Heart left ventricle (tissue), 13 donors: Measurements from ENCODE around the gene SEC24A.

Experiments
- POLR2A ChIP-seq, 2 donors: fragments of 450-650 bp; IDR thresholded peaks; one replicate each; pipeline ENCODE4 v1.6.1; 2017; ENCODE audit warnings: antibody characterized with exemption in 2 of 2, mild to moderate bottlenecking in 2 of 2, moderate library complexity in 2 of 2
- TF ChIP-seq, protein P1 (sequence below), 12 donors: fragments of 200-600 bp; sonication (generic) in 4 of 12; IDR thresholded peaks; one replicate each; pipeline versions ENCODE4 v1.5.0 to v1.8.0; 2018 to 2022; ENCODE audit warnings: antibody characterized with exemption in 12 of 12, mild to moderate bottlenecking in 5 of 12
- donor health status: ischemic (EF 13 %, LVEDD 7.1; RV severe dilation, severe dysfunction).
- donor health status: DM: no; HTN: yes; CAD: no.
- donor health status: DM: no; HTN: no; CAD: no.
- donor health status: ischemic (EF 25% LVEDD 6.9; RV normal size, moderate dysfunction).
- donor health status: ischemic (EF 25% LVEDD 5.7; RV mildly dilated, moderate dysfunction).
- donor health status: ischemic (EF 35%, LVEDD 5.7; RV mildly dilated, moderate dysfunction).
- donor health status: nonischemic (EF 11% LVEDD 7.7; RV severe dilation, severe dysfunction).
- donor health status: DM: yes; HTN: yes; CAD: no.
- donor health status: PGD.
- donor health status: ischemic (EF 29% LVEDD 5.4; RV normal size, mild dysfunction).
- donor health status: nonischemic (EF 23%, LVEDD 6.1; RV moderate dilation, normal function).

- TF ChIP-seq POLR2A (IDR thresholded peaks at IDR 0.05) = no peak
- TF ChIP-seq, protein P1, sequence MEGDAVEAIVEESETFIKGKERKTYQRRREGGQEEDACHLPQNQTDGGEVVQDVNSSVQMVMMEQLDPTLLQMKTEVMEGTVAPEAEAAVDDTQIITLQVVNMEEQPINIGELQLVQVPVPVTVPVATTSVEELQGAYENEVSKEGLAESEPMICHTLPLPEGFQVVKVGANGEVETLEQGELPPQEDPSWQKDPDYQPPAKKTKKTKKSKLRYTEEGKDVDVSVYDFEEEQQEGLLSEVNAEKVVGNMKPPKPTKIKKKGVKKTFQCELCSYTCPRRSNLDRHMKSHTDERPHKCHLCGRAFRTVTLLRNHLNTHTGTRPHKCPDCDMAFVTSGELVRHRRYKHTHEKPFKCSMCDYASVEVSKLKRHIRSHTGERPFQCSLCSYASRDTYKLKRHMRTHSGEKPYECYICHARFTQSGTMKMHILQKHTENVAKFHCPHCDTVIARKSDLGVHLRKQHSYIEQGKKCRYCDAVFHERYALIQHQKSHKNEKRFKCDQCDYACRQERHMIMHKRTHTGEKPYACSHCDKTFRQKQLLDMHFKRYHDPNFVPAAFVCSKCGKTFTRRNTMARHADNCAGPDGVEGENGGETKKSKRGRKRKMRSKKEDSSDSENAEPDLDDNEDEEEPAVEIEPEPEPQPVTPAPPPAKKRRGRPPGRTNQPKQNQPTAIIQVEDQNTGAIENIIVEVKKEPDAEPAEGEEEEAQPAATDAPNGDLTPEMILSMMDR (IDR thresholded peaks at IDR 0.05) = no peak
Observed at GRCh38 chr5:134769206-134769605, 120.6 kb downstream of the SEC24A start.
